ENCODE measurements around the gene BCR. TPM values are rescaled to one million over a fixed set of nuclear protein-coding genes. Genes with fewer than 3 reads are reported as not detected.
A peak's percentile ranks its signal among the peaks of the same experiment; 100 is the strongest.

BCR gene
- total RNA-seq, 1 donor from 2014 or later = 268 TPM

- no peak for TF ChIP-seq CTCF (IDR thresholded peaks at IDR 0.05; ENCODE audit: partially characterized antibody, unreplicated experiment)
- Mint-ChIP-seq H3K4me3 (ENCODE audit: unreplicated experiment) (no peak overlapping the region), H3K4me1 (ENCODE audit: low read depth, unreplicated experiment) (peaks cover 8% of the 10 kb centered on the region), H3K27me3 (ENCODE audit: unreplicated experiment) (peaks cover 20% of the 10 kb centered on the region), H3K36me3 (ENCODE audit: unreplicated experiment) (peaks cover 3% of the 10 kb centered on the region), H3K9me3 (ENCODE audit: unreplicated experiment) (peaks cover 25% of the 10 kb centered on the region), H3K27ac (ENCODE audit: unreplicated experiment) (peak overlapping the region; percentile 33)
- no peak for DNase-seq
Observed at GRCh38 chr22:23274891-23275694, 94.8 kb downstream of the BCR start.

- peaks cover 3% of the 10 kb centered on the region for H3K36me3 Mint-ChIP-seq (ENCODE audit: unreplicated experiment)
- peaks cover 28% of the 10 kb centered on the region for H3K9me3 Mint-ChIP-seq (ENCODE audit: unreplicated experiment)
- no peak overlapping the region for H3K27ac Mint-ChIP-seq (ENCODE audit: unreplicated experiment)
- H3K27me3 Mint-ChIP-seq (ENCODE audit: unreplicated experiment) = peaks cover 20% of the 10 kb centered on the region
- peaks cover 4% of the 10 kb centered on the region for H3K4me1 Mint-ChIP-seq (ENCODE audit: low read depth, unreplicated experiment)
- DNase-seq = no peak
- H3K4me3 Mint-ChIP-seq (ENCODE audit: unreplicated experiment) = no peak overlapping the region
- no peak for TF ChIP-seq CTCF (IDR thresholded peaks at IDR 0.05; ENCODE audit: partially characterized antibody, unreplicated experiment)
Observed at GRCh38 chr22:23275751-23276150, 95.4 kb downstream of the BCR start.

GRCh38 chr22:23276656-23277582 is 96.6 kb downstream of the BCR start:
- TF ChIP-seq CTCF (IDR thresholded peaks at IDR 0.05; ENCODE audit: partially characterized antibody, unreplicated experiment) = no peak
- H3K27me3 Mint-ChIP-seq (ENCODE audit: unreplicated experiment) = peaks cover 18% of the 10 kb centered on the region
- peaks cover 3% of the 10 kb centered on the region for H3K36me3 Mint-ChIP-seq (ENCODE audit: unreplicated experiment)
- no peak for DNase-seq
- peaks cover 23% of the 10 kb centered on the region for H3K9me3 Mint-ChIP-seq (ENCODE audit: unreplicated experiment)
- no peak overlapping the region for H3K4me3 Mint-ChIP-seq (ENCODE audit: unreplicated experiment)
- H3K27ac Mint-ChIP-seq (ENCODE audit: unreplicated experiment) = no peak overlapping the region
- peaks cover 5% of the 10 kb centered on the region for H3K4me1 Mint-ChIP-seq (ENCODE audit: low read depth, unreplicated experiment)

- peaks cover 20% of the 10 kb centered on the region for H3K9me3 Mint-ChIP-seq (ENCODE audit: unreplicated experiment)
- peaks cover 3% of the 10 kb centered on the region for H3K36me3 Mint-ChIP-seq (ENCODE audit: unreplicated experiment)
Observed at GRCh38 chr22:23277583-23278295, 97.4 kb downstream of the BCR start.

More at GRCh38 chr22:23277583-23278295, 97.4 kb downstream of the BCR start:
- TF ChIP-seq CTCF (IDR thresholded peaks at IDR 0.05; ENCODE audit: partially characterized antibody, unreplicated experiment) = no peak
- DNase-seq = no peak
- Mint-ChIP-seq H3K27ac (ENCODE audit: unreplicated experiment) (no peak overlapping the region), H3K27me3 (ENCODE audit: unreplicated experiment) (peaks cover 18% of the 10 kb centered on the region), H3K4me1 (ENCODE audit: low read depth, unreplicated experiment) (peaks cover 5% of the 10 kb centered on the region), H3K4me3 (ENCODE audit: unreplicated experiment) (no peak overlapping the region)

Data from glutamatergic neuron (in vitro differentiated cells).